RKO (cell line): ENCODE data around the gene IL24.

ENCODE experiments used
- DNase-seq: peaks from one replicate; pipeline ENCODE4 v3.0.0-alpha.2; 2016; ENCODE audit warnings: low spot score

The IL24 gene

DNA sequence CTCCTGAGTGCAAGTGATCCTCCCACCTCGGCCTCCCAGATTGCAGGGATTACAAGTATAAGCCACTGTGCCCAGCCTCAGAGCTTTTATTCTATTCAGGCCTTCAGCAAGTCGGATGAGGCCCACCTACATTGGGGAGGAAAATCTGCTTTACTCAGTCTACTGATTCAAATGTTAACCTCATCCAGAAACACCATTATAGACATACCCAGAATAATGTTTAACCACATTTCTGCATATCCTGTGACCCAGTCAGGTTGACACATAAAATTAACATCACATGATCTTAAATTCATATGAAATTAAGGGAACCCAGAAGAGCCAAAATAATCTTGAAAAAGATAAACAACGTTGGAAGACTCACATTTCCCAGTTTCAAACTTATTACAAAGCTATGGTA lies 16.9 kb upstream of the IL24 start:
- DNase-seq = no peak

DNA sequence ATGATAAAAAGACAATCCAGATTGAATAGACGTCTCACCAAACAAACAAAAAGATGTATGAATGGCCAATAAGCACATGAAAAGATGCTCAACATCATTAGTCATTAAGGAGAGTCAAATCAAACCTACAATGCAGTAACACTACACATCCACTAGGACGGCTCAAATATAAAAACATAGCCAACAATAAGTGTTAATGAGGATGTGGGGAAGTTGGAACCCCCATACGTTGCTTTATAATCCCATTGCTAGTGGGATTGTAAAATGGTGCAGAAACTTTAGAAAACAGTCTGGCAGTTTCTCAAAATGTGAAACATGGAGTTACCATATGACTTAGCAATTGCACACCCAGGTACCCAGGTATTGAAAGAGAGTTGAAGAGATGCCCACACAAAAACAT lies 14.7 kb upstream of the IL24 start:
- DNase-seq = no peak

DNA sequence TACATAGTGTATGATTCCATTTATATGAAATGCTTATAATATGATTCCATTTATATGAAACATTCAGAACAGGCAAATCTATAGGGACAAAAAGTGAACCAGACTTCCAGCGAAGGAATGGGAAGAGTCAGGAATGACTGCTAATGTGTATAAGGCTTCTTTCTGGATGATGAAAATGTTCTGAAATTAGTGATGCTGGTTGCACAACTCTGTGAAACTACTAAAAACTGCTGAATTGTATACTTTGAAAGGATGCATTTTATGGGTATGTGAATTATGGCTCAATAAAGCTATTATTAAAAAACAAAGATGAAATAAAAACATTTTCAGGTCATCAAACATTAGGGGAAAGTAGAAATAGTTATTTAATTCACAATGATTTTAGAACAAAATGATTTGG lies 14.1 kb upstream of the IL24 start:
- no peak for DNase-seq

DNA sequence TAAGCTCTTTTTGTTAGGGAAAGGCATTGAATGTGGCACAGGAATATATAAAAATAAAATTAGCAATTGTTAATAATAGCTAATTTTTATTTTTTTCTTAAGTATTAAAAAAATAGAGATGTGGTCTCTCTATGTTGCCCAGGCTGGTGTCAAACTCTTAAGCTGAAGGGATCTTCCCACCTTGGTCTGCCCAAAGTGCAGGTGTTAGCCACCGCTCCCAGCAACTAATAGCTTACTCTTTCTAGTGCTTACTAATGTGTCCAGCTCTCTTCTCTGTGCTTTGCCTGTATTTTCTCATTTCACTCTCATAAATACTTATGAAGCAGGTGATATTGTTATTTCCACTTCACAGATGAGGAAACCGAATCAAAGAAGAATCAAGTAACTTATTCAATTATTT lies 13.4 kb upstream of the IL24 start:
- DNase-seq = no peak

DNA sequence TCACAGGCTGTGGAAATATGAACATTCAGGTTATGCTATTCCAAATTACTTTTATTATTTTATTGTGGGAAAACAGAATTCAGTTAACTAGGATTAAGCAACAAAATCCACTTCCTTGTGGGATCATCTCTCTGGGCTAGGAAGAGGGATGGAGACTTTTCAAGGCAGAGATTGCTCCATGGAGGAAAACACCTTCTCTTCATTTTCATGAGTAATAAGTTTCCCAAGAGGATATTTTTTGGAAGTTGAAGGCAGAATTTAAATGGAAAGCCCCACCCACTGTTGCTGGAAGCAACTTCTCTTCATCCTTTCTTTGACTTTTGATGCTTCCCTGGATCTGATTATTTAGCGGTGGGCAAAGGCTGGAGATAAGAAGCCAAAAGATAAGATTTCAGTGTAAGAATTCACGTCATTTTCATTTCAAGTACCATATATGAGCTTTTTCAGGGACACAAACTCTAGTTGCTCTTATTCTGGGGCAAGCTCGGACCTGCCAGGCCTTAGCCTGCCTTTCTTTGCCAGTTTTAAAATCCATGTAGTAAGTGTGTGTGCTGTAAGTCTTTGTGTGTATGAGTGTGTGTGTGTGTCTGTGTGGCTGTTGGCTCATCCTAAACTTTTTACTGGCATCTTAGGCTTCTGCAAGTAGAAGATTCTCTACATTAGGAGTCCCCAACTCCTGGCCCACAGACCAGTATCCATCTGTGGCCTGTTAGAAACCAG lies 11.7 kb upstream of the IL24 start:
- no peak for DNase-seq

DNA sequence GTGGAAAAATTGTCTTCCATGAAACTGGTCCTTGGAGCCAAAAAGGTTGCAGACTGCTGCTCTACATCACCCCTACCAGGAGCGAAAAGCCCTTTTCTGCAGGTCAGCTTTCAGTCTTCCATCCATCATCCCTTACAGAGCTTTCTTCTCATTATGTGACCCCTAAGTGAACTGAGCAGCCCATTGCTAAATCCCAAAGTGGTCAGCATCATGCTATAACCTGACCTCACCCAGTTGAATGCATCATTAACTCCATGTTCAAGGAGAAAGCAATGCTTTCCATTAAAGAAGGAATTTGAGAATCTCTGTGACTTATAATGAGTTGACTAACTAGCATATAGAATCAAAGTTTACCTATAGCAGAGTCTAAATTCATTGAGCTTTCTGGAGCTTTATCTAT lies 10.4 kb upstream of the IL24 start:
- DNase-seq = no peak

DNA sequence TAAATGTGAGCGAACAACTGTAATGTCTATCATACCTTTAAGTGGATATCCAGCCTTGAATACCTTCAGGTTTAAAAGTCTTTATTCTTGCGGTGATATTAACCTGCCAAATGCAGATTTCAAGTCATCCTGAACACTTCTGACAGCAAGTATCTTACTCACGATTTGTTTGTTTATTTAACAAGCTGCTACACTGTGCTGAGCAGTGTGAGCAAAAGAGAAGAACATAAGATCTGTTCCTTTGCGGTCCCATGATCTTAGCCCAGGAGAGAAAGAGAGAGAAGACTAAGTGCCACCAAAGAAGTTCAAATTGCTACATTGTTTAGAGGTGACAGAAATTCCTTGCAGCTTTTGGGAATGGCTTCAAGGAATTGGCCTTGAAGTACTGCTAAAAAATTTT lies 9.5 kb upstream of the IL24 start:
- no peak for DNase-seq

DNA sequence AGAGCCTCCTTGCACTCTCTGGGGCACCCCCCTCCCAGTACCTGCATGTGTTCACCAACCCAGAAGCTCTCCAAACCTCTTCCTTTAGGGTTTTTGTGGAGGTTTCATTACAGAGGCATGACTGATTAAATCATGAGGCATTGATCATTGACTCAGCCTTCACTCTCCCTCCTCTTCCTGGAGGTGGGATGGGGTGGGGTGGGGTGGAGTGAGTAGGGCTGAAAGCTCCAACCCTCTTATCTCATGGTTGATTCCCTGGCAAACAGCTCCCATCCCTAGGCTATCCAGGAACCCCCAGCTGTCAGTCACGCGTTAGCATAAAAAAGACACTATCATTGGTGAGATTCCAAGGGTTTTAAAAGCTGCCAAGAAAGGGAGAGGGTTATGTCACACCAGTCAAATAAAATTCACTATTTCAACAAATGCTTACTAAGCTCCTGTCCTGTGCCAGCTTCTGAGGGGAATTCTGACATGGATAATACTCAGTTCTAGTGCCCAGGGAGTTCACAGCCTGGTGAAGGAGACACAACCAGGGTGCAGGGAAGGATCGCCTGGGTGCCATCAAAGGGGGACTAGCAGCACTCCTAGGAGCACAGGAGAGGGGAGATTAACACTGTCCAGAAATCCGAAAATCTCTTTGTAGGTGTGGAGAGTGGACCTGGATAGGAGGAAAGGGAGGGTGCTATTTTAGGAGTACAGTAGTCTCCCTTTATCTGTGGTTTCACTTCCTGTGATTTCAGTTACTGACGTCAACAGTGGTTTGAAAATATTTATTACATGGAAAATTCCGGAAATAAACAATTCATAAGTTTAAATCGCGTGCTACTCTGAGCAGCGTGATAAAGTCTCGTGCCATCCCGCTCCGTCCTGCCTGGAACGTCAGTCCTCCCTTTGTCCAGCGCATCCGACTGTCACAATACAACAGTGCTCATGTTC lies 6.8 kb upstream of the IL24 start:
- no peak for DNase-seq

DNA sequence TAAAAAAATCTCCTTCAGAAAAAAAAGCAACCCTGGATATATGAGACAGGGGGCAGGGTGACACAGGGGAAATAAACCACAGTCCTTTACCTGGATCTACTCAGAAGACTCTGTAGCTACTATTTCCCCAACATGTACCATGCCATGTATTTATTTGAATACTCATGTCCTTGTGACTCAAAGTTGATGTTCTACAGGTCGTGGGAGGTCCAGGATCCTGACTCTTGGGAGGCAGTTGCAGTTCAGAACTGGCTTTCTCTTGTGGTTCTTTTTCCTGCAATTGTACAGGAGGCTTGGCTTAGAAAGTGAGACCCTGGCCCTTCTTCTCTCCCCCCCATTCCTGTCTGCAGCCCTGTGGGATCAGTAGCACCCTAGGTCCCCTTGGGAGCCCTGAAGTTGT lies 5.8 kb upstream of the IL24 start:
- DNase-seq = no peak

DNA sequence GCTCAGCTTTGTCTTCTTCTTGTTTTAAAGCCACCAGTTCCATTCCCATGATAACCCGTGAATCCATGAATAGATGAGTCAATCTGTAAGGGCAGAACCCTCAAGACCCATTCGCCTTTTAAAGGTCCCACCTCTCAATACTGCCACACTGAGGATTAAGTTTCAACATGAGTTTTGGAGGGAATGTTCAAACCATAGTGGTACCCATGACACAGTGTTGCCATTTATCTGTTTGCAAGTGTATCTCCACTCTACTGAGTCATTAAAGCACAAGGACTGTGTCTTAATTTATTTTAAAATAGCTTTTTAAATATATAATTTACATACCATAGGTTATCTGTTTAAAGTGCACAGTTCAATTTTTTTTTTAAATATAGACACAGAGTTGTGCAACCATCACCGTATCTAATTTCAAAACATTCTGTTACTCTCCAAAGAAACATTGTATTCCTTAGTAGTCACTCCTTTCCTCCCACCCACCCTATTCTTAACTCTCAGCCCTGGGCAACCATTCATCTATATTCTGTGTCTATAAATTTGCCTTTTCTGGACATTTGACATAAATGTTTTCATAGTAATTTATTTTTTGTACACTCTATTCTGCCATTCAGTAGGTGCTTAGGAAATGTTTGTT lies 4.8 kb upstream of the IL24 start:
- no peak for DNase-seq

DNA sequence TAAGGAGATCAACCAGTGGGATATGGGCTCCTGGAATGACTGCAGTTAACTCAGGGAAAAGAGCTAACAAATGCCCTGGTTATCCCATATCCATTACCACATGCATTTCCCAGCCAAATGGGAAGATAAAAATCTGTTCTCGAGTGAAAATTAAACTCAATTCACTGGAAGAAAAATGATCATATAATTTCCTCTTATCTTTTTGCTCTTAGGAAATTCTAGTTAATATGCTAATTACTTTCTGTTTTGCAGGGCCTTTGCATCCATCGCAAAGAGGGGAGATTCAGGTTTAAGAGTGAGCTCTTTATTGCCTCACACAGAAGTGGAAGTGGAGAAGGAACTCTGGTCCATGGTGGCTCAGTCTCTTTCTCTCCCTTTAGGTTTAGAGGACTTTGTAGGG lies 3.9 kb upstream of the IL24 start:
- no peak for DNase-seq

DNA sequence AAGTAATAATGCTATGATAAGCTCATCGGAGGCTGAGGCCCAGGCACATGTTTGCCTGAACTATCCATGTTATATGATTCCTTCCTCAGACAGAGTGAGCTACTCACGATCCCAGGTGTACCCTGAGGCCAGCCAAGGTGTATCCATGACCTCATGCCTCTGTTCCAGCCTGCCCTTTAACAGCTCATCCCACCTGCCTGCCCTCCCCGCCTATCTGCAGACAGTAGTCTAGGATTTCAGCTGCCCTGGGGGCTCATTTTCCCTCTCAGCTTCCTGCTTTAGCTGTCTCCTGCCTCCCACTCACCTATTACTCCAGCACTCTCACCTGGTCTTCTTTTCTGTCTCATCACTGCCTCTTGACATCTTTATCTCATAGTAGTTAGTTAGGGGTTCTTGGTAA lies 1.9 kb upstream of the IL24 start:
- no peak for DNase-seq

DNA sequence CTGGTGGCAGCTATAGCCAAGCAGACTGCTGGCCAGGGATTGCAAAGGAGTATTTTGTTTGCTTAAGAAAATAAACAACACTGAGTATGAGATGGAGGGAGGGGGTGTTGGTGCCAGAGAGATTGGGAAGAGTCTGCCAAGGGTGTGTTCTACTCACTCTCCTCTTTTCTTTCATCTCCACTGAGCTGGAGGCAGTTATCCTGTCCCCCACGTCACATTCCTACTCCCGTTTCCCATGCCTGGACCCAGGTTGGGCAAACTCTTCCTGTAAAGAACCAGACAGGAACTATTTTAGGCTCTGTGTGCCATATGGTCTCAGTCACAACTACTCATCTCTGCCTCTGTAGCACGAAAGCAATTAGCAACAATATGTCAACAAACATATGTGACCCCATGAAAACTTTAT lies 1.4 kb upstream of the IL24 start:
- no peak for DNase-seq

DNA sequence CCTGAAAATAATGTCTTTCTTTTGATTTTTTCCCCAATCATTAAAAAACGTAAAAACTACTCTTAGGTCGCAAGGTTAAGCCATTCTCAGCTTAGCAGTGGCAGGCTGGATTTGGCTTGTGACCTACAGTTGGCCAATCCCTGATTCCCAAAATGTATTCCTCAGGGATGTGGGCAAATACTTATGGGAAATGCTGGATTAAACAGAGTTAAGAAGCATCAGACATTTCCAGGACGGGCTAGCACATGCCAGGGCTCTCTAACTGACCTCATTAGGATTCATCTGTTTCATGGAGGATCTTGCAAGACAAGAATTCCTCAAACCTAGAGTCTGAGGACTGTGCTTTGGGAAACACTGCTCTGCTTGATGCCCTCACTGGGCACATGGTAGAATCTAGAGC lies 982 bp upstream of the IL24 start:
- DNase-seq = no peak

DNA sequence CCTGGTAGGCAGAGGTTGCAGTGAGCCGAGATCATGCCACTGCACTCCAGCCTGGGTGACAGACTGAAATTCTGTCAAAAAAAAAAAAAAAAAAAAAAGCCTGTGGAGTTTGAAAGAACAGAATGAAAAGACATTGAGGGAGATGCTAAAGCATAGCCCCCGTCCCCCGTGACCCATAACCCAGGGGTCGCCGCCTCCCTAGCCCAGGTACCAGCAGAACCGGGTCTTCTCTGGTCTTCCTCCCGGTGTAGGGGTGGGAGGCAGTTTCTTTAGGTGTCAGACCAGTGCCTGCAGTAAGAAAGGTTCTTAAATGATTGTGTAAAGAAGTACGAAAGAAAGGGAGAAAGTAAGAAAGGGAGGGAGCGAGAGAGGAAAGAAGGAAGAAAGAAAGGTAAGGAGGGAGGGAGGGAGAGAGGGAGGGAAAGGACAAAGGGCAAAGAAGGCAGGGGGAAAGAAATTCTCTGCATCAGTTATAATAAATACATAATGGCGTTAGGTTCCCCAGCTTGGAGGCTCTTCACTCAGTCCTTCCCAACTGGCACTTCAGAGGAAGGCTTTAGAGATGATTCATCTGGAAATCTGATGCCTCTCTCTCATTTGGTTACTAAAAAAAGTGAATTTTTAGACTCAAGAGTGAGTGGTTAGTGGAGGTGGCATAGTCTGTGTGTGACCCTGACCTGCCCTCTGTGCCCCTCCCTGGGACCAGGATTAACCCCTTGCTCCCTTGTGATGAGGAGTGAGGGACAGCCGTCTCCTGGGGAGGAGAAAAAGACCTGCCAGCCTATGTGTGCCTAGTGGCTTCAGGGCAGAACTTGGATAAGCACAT lies 1.1 kb downstream of the IL24 start:
- peak; percentile 19 for DNase-seq

DNA sequence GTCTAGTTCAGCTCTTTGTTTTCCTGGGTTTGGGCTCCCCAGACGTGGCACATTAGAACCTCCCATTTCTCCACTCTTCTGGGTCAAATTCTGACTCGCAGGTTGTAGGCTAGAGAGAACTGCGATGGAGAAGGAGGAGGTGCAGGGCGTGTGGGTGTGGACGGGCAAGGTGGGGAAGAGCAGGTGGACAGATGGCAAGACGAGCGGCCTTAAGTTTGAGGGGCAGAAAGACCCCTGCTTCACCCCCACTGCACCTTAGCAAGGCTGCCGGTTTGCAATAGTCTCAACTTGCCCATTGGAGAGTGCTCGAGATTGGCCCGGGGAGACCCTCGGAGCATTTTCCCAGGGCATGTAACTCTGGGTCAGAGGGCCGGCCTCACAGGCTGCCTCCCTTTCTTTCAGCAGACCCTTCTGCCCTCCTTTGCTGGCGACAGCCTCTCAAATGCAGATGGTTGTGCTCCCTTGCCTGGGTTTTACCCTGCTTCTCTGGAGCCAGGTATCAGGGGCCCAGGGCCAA lies 1.7 kb downstream of the IL24 start:
- DNase-seq = no peak

DNA sequence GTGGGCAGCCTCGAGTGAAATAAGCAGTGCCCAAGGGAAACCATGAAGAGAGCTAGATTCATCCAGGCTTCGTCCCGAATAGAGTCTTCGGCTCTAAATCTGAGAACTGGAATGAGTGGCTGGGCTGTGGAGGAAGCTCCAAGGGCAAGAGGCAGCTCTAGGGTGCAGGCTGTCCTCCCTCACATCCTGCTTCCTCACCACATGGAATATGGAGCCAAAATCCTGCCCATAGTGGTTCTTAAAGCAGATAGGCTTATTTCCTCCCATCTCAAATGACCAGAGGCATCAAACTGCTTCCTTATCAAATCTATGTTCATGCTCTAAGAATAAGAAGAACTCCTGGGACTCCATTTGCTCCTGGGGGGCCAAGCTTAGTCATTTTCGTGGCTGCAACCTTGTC lies 2.5 kb downstream of the IL24 start:
- DNase-seq = no peak

DNA sequence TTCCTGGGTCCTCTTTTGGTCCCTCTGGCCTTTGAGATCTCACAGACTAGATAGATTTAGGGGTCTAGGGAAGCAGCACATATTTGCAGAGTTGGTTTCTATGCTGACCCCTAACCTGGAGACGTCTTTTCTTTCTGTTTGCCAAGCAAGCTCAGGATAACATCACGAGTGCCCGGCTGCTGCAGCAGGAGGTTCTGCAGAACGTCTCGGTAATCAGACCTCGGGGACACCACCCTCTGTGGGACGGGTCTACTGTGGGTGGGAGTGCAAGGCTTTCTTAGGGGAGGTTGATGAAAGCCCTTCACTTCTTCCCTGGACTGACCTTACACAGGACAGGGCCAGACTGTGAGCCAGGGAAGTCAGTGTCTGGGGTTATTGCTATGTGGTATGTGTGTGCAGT lies 2.9 kb downstream of the IL24 start:
- DNase-seq = no peak

DNA sequence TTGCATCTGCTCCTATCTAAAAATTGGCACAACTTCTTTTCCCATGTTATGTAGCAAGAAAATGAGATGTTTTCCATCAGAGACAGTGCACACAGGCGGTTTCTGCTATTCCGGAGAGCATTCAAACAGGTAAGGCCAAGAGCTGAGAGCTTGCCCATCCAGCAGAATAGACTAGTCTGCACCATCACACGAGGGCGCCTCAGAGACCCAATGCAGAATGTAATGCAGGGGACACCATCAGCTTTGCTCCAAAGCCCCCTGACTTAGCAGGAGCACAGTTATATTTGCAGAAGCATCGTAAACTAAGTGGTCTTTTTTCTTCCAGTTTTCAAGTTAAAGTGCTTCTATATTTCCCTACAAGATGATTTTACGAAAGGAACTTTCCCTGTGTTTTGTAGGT lies 4.7 kb downstream of the IL24 start:
- no peak for DNase-seq

DNA sequence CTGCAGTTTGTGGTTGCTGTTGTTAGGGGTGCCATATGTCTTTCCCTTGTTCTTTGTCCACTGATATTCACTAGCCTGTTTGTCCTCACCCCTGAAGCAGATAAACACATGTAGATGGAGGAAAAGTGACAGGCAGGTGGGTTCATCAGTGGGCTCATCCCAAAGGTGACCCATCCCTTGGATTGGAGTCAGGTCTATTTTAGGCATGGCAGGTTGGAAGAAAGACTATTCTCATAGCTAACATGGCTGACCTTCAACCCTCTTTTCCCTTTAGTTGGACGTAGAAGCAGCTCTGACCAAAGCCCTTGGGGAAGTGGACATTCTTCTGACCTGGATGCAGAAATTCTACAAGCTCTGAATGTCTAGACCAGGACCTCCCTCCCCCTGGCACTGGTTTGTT lies 5.5 kb downstream of the IL24 start:
- DNase-seq = no peak

DNA sequence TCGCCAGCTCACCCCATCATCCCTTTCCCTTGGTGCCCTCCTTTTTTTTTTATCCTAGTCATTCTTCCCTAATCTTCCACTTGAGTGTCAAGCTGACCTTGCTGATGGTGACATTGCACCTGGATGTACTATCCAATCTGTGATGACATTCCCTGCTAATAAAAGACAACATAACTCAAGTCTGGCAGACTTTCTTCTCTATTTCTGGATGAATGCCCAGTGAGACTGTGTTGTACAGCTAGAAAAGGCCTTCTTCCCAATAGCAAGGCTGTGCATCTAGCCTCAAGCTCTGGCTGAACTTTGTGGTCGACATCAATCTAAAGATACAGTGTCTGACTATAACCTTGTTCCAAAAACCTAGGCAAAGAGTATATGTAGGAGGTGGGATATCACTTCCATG lies 6.4 kb downstream of the IL24 start:
- DNase-seq = no peak
